HG02571 (cell line): ENCODE measurements around the gene KCNJ18.
"Not testable (repeated sequence)": the region's sequence is repeated elsewhere in the genome, so short reads cannot be mapped to it uniquely, and the experiment has no call there.

ENCODE experiments used
- ATAC-seq: cut with Tn5 transposase; IDR thresholded peaks from one replicate; pipeline ENCODE4 v1.9.1; 2021; ENCODE audit warnings: mild to moderate bottlenecking, moderate library complexity; ENCODE audit not compliant: unreplicated experiment

KCNJ18 gene

DNA sequence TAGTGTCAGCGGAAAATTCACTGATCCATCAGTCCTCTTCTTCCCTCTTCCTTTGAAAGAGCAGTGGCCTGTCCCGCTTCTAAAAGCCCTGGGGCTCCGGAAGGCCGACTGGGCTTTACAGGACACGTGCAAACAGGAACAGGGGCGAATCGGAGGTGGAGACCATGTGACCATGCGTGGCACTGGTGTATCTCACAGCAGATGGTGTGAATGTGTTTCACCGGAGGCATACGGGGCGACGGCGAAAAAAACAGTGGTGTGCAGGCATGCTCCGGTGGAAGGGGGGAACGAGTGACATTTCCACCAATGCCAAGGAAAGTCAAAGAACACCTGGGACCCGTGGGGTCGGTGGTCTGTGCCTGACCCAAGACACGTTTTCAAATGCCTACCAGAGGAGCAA, 8.4 kb upstream of the KCNJ18 start:
- not testable (repeated sequence) for ATAC-seq

DNA sequence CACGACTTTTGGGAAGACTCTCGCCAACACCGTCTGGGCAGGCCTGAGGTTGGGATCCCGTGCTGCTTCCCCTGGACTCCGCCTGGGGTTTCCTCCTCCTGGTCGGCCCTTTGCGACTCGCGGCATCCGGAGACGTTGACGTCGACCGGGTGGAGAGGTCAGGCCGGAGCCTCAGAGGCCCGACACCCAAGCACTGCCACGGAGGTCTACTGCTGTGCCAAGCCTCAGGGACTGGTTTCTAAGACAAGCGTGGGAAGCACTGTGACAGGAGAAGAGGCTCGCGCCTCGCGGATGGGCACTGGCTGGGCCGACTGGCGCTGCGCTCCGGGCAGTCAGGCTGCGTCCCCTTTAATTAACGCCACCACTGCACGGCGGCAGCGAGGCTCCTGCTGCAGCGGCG, 7.9 kb upstream of the KCNJ18 start:
- ATAC-seq, result not testable (repeated sequence)

DNA sequence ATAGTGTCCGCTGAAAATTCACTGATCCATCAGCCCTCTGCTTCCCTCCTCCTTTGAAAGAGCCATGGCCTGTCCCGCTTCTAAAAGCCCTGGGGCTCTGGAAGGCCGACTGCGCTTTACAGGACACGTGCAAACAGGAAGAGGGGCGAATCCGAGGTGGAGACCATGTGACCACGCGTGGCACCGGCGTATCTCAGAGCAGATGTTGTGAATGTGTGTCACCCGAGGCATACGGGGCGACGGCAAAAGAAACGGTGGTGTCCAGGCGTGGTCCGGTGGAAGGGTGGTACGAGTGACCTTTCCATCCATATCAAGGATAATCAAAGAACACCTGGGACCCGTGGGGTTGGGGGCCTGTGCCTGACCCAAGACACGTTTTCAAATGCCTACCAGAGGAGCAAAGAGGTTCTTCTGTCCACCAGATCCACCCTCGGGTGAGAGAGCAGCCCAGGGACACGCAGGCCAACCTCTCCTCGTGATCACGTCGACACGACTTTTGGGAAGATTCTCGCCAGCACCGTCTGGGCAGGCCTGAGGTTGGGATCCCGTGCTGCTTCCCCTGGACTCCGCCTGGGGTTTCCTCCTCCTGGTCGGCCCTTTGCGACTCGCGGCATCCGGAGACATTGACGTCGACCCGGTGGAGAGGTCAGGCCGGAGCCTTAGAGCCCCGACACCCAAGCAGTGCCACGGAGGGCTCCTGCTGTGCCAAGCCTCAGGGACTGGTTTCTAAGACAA, 7.1 kb upstream of the KCNJ18 start:
- ATAC-seq, result not testable (repeated sequence)

DNA sequence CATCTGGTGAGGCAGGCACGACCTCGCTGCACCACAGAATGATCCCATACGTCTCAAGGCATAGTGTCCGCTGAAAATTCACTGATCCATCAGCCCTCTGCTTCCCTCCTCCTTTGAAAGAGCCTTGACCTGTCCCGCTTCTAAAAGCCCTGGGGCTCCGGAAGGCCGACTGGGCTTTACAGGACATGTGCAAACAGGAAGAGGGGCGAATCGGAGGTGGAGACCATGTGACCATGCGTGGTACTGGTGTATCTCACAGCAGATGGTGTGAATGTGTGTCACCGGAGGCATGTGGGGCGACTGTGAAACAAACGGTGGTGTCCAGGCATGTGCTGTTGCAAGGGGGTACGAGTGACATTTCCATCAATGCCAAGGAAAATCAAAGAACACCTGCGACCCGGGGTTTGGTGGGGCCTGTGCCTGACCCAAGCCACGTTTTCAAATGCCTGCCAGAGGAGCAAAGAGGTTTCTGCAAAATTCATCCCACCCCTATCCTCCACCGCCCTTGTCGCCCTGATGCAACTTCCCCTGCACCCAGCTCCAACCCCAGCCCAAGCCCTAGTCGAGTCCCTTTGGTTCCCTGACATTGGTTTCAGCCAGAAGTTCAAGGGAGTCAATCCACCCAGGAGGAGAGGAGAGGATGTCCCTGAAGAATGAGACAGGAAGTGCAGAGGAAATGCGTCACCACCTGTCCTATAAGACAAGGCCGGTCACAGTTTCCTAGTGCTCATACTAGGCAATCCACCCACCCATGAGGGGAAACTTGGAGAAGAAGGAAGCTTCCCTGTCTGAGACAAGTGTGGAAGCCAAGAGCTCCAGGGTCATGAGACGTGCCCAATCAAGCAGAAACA, 5.9 kb upstream of the KCNJ18 start:
- no peak for ATAC-seq

DNA sequence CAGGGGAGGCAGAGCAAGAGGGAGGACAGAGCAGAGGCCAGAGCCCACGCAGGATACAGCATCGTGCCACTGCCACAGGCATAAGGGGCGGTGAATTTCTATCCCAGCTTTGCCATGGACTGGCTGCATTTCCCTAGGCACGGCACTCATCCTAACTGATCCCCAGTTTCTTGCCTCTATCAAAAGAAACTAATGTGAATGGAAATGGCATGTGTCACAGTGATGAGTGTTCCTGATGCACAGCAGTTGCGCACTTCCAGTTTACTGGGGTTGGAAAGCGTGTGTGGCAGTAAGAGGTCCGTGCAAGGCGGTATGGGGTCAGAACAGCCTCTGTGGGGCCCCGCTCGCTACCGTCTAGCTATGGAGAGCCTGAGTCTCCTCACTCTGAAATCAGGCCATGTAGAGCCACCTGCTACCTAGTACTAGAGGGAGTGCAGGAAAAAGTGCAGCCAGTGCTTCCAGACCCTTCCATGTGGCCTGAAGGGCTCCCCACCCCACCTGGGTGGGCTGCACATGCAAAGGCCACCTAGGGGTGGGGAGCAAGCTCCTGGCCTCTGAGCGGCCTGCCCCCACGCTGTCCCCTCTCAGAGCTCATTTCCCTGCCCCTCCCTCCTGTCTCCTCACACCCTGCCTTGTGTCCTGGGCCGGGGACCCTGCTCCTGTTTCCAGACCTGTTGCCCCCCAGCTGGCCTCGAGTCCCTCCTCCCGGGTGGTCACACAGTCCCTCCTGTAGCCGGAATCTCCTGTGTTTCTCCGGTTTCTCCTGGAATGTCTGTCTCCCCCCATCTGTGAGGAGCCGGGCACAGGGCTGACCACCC, 5.0 kb upstream of the KCNJ18 start:
- no peak for ATAC-seq

DNA sequence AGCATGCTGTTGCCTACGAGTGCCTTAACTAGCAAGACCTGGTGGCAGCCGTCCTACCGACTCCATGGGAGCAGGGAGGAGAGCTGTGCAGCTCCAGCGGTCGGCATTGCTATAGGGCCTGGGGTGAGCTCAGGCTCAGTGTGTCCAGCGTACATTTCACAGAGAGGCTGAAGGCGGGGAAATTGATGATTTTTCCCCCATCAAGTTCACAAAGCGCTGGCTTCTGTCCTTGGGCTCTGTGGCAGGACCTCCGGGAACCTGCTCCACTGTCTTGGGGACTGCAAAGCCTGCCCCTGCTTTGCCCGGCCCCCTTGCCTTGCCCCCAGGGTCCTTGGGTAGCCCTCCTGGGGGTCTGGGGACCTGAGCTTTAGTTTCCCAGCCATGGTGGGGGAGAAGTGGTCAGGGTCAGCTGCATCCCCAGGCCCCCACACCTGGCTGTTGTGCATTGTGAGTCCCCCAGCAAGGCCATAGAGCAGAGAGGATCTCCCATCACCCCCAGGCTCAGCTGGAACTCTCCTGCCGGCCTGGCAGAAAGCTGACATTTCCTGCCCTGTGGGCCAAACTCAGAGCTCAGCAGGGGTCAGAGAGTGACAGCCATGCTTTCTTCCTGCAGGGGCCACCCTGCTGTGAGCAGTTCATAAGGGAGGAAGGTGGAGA, 3.9 kb upstream of the KCNJ18 start:
- ATAC-seq, result no peak

DNA sequence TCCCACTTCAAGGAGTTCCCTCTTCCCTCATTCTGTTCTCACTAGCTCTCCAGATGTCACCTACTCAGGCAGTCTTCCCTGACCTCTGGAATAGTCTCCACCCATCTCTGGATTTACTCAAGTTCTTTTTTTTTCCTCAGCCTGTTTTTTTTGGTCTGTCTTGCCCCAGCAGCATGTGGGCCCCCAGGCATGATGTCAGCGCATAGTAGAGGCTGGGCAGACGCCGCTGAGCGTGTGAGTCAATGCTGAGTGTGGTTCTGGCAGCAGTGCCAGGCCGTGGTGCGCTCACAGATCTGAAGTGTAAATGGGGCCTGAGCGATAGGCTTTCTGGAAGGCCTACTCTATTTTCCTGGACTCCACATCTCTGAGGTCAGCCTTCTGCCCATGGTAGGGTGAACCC, 2.7 kb upstream of the KCNJ18 start:
- ATAC-seq, result no peak

DNA sequence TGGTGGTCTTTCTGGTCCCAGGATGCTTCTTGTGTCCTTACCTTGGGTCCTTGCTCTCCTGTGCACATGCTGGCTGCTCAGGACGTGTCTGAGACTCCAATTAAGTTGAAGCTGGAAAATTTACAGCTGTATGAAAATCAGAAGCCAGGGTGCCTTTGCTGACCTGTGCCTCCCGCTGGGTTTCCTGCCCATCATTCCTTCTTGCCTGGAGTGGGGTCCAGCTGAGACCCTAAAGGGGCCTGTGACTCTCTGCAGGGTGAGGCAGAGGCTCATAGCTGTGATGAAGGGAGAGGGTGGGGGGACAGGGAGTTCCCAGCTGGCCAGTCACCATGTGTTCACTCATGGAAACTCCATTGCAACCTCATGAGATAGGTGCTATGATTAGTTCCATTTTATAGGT, 1.5 kb upstream of the KCNJ18 start:
- ATAC-seq, result not testable (repeated sequence)

DNA sequence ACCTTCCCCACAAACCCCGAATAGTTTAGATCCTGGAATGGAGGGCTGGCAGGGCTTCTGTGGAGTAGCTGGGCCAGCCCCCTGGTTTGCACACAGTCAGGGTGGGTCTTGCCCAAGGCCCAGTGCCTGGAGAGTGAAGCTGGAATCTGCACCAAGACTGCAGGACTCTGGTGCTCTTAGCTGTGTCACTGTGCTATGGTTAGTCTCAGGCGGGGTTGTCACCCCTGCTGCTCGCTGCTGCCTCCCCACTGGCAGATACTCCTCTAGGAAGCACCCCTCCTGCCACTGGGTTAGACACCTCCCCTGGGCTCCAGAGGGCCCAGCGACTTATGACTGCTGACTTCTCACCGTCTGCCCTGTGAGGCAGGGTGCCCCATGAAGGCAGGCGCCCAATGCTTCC, 842 bp upstream of the KCNJ18 start:
- not testable (repeated sequence) for ATAC-seq

DNA sequence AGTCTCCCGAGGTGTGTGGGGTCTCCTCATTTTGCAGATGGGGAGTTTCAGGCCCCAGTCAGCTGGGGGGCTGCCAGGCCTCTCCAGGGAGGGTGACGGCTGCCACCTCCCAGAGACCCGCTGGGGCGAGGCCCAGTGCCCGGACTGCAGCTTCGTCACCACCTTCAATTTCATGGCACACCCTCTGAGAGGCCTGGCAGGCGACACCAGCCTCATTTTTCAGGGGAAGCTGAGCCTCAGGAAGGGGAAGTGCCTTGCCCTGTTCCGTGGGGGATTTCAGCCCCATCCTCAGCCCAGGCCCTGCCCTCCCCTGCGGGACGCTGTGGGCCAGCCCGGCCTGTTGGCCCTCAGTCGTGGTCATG, 362 bp downstream of the KCNJ18 start:
- ATAC-seq, result not testable (repeated sequence)

DNA sequence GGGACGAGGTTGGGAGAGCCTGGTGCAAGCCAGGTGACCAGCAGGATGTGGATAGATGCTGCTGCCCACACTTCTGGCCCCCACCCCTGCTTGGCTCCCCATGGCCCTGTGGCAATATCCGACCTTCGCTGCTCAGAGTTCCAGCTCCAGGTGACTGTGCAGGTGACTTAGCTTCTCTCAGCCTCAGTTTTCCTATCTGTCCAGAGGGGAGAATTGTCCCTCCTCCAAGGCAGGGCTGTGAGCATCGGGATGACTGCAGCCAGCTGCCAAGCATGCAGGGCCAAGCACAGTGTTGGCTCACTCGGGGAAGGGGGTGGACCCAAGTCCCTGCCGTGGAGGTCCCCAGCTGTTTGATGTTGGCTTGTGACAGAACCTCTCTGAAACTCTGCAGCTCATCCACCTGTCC, 1.1 kb downstream of the KCNJ18 start:
- not testable (repeated sequence) for ATAC-seq

DNA sequence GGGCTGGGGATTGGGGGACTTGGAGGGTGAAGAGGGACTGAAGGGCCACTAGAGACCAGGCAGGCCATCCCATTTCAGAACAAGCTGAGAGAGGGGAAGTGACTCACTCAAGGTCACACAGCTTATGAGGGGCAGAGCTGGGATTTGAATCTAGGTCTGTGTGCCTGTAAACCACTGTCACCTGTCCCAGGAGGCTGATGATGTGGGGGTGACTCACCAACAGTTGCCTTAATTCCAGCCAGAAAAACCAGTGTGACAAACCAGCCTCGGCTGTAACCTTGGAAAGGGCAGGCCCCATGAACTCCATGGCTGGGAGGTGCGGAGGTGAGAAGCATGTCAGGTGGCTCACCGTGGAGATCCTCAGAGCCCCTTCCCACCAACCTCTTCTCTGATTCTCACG, 1.6 kb downstream of the KCNJ18 start:
- ATAC-seq, result not testable (repeated sequence)

DNA sequence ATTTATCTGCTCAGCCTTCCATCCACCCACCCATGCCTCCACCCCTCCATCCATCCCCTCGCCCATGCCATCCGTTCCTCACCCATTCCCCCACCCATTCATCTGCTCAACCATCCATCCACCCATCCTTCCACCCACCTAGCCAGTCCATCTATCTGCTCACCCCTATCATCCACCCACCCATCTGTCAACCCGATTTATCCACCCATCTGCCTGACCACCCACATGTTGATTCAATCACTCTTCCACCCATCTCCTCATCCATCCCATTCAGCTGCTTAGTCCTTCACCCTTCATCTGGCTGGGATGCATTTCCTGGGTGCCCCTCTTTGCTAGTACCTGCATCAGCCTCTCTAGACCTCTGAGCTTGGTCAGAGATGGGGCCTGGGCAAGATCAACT, 3.9 kb downstream of the KCNJ18 start:
- ATAC-seq, result not testable (repeated sequence)

DNA sequence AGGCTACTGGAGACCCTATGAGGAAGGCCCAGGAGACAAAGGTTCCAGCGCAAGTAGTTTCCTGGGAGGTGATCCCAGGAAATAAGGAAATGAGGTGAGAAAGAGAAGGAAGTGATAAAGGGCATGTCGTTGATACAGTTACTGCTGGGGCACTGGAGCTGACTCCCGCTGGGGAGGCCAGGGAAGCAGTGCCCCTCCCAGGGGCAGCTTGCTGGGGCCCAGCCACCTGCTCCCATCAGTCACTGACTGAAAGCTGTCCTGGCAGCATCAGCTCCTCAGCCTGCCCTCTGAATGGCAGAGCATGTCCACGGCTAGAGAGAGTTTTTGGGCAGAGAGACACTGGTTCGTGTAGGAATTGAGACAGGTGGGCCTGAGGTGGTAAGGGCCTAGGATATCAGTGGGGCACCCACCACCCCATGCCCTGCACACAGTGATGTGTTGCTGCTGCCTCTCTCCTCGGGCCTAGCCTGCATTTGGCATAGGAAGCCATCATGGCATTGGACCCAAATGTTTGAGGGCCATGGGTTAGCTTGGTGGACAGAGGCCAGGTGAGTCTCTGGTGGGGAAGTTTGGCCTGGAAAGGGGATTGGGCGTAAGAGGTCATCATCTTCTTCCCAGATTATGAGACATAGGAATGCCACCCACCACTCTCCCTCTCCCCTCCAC, 4.7 kb downstream of the KCNJ18 start:
- ATAC-seq, result not testable (repeated sequence)

DNA sequence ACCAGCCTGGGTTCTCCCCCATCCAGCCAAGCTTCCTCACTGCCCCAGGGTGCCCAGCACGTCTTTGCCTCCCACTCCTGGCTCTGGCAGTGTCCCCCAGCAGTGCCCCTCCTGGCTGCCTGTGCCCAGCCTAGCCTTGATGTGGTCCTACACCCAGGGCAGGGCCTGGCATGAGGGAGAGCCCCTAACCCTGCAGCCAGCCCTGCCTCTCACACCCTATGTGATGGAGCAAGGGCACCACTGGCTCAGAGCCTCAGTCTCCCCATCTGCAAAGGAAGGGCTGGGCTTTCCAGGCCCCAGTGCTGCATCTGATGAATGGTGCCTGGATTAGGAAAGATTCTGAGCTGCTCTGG, 5.2 kb downstream of the KCNJ18 start:
- ATAC-seq, result not testable (repeated sequence)

DNA sequence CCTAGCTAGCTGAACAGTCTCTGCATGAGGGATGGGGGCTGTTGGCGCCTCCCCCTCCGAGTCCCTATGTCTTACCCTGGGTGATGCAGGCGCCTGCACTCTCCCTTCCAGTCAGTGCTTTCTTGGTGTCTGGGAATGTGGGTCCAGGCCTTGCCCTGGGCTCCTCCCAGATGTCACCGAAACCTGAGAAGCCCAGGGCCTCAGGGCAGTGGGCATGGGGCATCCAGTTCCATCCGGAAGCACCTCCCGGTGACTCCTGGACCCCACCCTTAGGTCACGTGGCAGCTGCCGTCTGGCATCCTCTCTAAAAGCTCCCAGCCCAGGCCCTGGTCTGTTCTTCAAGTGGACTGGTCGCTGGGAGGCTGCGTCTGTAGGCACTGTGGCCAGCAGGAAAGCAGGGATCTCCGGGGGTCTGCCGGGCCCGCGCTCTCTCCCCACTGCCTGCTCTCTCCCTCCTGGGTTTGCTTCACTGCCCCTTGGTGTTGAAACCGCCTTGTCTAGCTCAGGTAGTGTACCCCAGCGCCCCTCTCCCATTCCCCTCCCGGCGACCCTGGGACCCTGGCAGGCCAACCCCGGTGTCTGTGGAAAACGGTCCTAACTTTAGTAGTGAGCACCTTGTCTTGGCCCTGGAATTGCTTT, 6.2 kb downstream of the KCNJ18 start:
- not testable (repeated sequence) for ATAC-seq

DNA sequence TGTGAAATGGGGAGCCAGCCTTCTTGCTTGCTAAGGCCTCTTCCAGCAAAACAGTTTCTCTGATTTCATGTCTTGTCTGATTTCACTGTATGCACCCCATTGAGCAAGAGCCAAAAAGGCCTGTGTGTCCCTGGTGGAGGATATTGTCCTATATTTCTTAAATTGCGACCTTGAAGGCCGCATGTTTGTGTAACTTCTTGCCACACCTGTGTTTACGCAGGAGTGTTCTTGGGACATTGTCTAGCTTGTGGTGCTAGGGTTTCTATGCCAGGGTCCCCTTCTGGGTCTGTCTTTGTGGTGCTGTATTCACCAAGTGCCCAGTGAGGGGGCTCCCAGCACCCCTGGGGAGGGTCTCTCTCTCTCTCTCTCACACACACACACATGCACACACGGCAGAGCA, 6.8 kb downstream of the KCNJ18 start:
- not testable (repeated sequence) for ATAC-seq

DNA sequence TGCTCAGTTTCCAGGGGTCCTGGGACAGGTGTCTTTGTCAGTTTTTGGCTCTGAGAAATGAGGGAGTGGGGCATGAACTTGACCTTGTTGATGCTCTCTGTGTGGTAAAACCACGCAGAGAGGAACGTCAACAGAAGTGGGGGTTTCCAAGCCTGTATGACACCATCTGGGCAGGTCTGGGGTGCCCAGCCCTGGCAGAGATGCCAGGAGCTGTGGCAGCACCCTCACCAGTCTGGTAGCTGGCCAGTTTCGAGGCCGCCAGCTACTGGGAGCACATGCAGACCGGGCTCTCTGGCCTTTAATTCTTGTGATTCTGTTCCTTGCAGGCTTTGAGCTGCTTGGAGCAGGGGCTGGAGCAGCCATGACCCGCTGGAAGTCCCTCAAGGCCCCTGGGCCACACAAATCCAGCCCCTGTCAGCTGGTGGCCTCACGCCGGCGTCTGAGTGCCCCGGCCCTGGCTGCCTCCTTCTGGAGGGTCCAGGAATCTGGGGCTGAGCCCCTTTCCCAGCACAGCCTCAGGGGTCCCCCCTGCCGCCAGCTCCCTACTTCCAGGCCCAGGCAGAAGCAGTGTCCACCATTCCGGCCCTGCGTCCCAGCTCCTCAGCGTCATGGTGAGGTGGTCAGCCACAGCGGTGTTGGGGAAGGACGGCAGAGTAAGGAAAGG, 7.4 kb downstream of the KCNJ18 start:
- not testable (repeated sequence) for ATAC-seq

DNA sequence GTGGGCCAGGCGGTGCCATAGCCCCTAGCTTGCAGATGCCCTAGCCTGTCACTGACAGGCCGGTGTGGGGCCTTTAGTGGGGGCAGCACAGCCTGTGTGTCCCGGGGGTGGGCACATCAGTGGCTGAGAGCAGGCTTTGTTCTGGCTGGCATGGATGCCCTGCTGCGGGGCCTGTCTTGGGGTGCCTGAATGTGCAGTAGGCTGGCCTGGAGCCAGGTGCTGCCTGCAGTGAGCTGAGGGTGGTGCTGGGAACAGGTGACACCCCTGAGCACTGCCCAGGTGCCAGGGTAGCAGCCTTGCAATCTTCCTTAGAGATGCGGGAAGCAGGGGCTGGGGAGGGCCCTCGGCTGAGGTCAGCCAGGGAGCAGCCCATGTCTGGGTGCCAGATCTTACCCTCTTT, 8.8 kb downstream of the KCNJ18 start:
- ATAC-seq, result not testable (repeated sequence)
